HAP-1 (cell line): Measurements from ENCODE around the gene LLGL2.

Experiments used
- DNase-seq, 2 experiments: peaks; one replicate each; pipeline ENCODE4 v3.0.0-alpha.2; 2016 to 2020; ENCODE audit warnings: low spot score in 2 of 2
- H3K27me3 ChIP-seq: fragments of 250-450 bp; sonication (Bioruptor Pico); 2 replicates; pipeline ENCODE4 v1.5.1; 2020; ENCODE audit warnings: low read depth, mild to moderate bottlenecking, moderate library complexity
- H3K36me3 ChIP-seq: fragments of 250-450 bp; sonication (Bioruptor Pico); replicated peaks from 2 replicates; pipeline ENCODE4 v1.5.1; 2020; ENCODE audit warnings: mild to moderate bottlenecking
- H3K4me1 ChIP-seq: fragments of 250-450 bp; sonication (Bioruptor Pico); 2 replicates; pipeline ENCODE4 v1.5.1; 2020; ENCODE audit warnings: mild to moderate bottlenecking
- H3K4me3 ChIP-seq: fragments of 250-450 bp; sonication (Bioruptor Pico); 2 replicates; pipeline ENCODE4 v1.5.1; 2020; ENCODE audit warnings: mild to moderate bottlenecking, moderate library complexity
- H3K9me3 ChIP-seq: fragments of 250-450 bp; sonication (Bioruptor Pico); 2 replicates; pipeline ENCODE4 v1.5.1; 2020; ENCODE audit warnings: mild to moderate bottlenecking, moderate library complexity
- in situ Hi-C: fragments of 300-500 bp; cut with MboI; formaldehyde crosslinking; loops from 3 replicates; pipeline ENCODE4 v1.14.3; 2020; ENCODE audit warnings: low sequenced_read_pairs, inconsistent platforms, mixed read lengths

The LLGL2 gene

GRCh38 chr17:75605790-75606189, 80.3 kb downstream of the LLGL2 start:
- Histone ChIP-seq H3K4me1 (no peaks in the 10 kb centered on the region), H3K4me3 (no peak overlapping the region), H3K27me3 (no peaks in the 10 kb centered on the region), H3K9me3 (no peaks in the 10 kb centered on the region), H3K36me3 (no peaks in the 10 kb centered on the region)
- DNase-seq = no peak
- in situ Hi-C loops = no loop called here

- Histone ChIP-seq H3K36me3 (no peaks in the 10 kb centered on the region), H3K27me3 (no peaks in the 10 kb centered on the region)
- in situ Hi-C loops = no loop called here
Observed at GRCh38 chr17:75607086-75607485, 81.6 kb downstream of the LLGL2 start.

GRCh38 chr17:75610103-75610984, 84.8 kb downstream of the LLGL2 start:
- no peak for DNase-seq
- Histone ChIP-seq H3K27me3 (no peaks in the 10 kb centered on the region), H3K9me3 (no peaks in the 10 kb centered on the region), H3K4me1 (no peaks in the 10 kb centered on the region), H3K4me3 (no peak overlapping the region), H3K36me3 (no peaks in the 10 kb centered on the region)
- in situ Hi-C loops = no loop called here

More at GRCh38 chr17:75607086-75607485, 81.6 kb downstream of the LLGL2 start:
- Histone ChIP-seq H3K4me1 (no peaks in the 10 kb centered on the region), H3K4me3 (no peak overlapping the region), H3K9me3 (no peaks in the 10 kb centered on the region)
- no peak for DNase-seq

GRCh38 chr17:75611851-75612429, 86.4 kb downstream of the LLGL2 start:
- no peaks in the 10 kb centered on the region for H3K4me1 ChIP-seq
- no peaks in the 10 kb centered on the region for H3K36me3 ChIP-seq
- DNase-seq = no peak
- no peaks in the 10 kb centered on the region for H3K9me3 ChIP-seq
- no peaks in the 10 kb centered on the region for H3K27me3 ChIP-seq
- in situ Hi-C loops = no loop called here
- no peak overlapping the region for H3K4me3 ChIP-seq

DNA sequence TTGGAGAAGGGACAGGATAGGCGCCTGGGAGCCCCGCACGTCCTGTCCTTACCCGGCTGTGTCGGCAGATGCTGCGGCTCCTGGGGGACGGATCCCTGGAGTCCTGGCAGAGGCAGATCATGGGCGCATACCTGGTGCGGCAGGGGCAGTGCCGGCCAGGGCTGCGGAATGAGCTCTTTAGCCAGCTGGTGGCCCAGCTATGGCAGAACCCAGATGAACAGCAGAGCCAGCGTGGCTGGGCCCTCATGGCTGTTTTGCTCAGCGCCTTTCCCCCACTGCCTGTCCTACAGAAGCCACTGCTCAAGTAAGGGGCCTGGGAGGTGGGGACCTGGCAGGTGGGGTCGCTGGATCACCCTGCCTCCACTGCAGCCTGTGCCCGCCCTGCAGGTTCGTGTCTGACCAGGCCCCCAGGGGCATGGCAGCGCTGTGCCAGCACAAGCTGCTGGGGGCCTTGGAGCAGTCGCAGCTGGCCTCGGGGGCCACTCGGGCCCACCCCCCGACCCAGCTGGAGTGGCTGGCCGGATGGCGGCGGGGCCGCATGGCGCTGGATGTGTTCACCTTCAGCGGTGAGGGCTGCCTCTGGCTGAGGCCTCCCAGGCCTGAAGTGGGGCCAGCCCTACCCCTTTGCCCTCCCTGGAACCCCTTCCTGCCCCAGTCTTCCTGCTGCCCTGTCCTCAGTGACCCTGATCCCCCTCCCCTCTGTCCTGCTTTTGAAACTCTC, 87.6 kb downstream of the LLGL2 start:
- Histone ChIP-seq H3K4me1 (no peaks in the 10 kb centered on the region), H3K9me3 (no peaks in the 10 kb centered on the region), H3K4me3 (no peak overlapping the region), H3K27me3 (no peaks in the 10 kb centered on the region), H3K36me3 (no peaks in the 10 kb centered on the region)
- DNase-seq = no peak
- in situ Hi-C loops = no loop called here

DNA sequence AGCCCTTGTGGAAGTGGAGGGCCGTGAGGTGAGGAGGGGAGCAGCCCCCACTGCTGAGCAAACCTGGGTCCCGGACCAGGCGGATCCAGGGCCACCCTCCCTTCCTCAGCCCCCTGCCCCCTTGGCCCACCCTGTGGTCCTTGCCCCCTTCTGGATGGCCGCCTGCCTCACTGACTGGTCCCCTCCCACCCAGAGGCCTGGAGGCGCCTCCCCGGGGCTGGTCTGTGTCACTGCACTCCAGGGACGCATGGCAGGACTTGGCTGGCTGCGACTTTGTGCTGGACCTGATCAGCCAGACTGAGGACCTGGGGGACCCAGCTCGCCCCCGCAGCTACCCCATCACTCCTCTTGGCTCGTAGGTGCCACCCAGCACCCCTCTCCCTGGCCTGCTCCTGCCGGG, 88.5 kb downstream of the LLGL2 start:
- no peaks in the 10 kb centered on the region for H3K4me1 ChIP-seq
- H3K36me3 ChIP-seq = no peaks in the 10 kb centered on the region
- no peak overlapping the region for H3K4me3 ChIP-seq
- DNase-seq = peak in 1 of 2 experiments; percentile 52
- in situ Hi-C loops = no loop called here
- H3K9me3 ChIP-seq = no peaks in the 10 kb centered on the region
- no peaks in the 10 kb centered on the region for H3K27me3 ChIP-seq

DNA sequence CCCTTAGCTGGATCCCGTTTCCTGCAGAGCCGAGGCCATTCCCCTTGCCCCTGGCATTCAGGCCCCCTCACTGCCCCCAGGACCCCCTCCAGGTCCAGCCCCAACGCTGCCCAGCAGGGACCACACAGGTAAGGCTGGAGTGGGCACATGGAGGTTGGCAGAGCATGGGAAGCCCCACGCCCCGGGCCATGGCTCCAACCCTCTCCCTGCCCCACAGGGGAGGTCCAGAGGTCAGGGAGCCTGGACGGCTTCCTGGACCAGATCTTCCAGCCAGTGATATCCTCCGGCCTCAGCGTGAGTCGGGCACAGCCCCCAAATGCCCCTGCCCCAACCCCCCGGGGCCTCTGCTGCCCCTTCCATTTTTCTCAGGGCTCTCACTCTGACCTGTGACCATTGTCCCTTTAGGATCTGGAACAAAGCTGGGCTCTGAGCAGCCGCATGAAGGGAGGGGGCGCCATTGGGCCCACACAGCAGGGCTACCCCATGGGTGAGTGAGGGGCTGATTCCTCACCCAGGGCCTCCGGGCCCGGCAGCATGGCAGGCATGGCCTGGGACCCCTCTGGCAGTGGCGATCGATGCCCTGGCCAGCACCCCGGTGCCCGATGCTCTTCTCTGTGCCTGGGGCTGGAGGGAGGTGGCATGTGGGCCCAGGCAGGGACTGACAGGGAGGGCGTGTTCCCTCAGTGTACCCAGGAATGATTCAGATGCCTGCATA, 89.2 kb downstream of the LLGL2 start:
- no peaks in the 10 kb centered on the region for H3K4me1 ChIP-seq
- DNase-seq = no peak
- no peaks in the 10 kb centered on the region for H3K27me3 ChIP-seq
- H3K36me3 ChIP-seq = no peaks in the 10 kb centered on the region
- no peaks in the 10 kb centered on the region for H3K9me3 ChIP-seq
- in situ Hi-C loops = no loop called here
- no peak overlapping the region for H3K4me3 ChIP-seq

GRCh38 chr17:75615301-75615700, 89.8 kb downstream of the LLGL2 start:
- no peaks in the 10 kb centered on the region for H3K36me3 ChIP-seq
- H3K4me1 ChIP-seq = no peaks in the 10 kb centered on the region
- H3K4me3 ChIP-seq = no peak overlapping the region
- in situ Hi-C loops = no loop called here
- no peak for DNase-seq
- no peaks in the 10 kb centered on the region for H3K27me3 ChIP-seq
- no peaks in the 10 kb centered on the region for H3K9me3 ChIP-seq

- Histone ChIP-seq H3K4me3 (no peak overlapping the region), H3K27me3 (no peaks in the 10 kb centered on the region), H3K36me3 (no peaks in the 10 kb centered on the region), H3K9me3 (no peaks in the 10 kb centered on the region), H3K4me1 (no peaks in the 10 kb centered on the region)
- DNase-seq = no peak
- in situ Hi-C loops = no loop called here
Observed at GRCh38 chr17:75616521-75617122, 91.1 kb downstream of the LLGL2 start.

GRCh38 chr17:75617218-75617617, 91.7 kb downstream of the LLGL2 start:
- Histone ChIP-seq H3K36me3 (no peaks in the 10 kb centered on the region), H3K9me3 (no peaks in the 10 kb centered on the region), H3K4me1 (no peaks in the 10 kb centered on the region), H3K27me3 (no peaks in the 10 kb centered on the region), H3K4me3 (no peak overlapping the region)
- DNase-seq = no peak
- in situ Hi-C loops = no loop called here

DNA sequence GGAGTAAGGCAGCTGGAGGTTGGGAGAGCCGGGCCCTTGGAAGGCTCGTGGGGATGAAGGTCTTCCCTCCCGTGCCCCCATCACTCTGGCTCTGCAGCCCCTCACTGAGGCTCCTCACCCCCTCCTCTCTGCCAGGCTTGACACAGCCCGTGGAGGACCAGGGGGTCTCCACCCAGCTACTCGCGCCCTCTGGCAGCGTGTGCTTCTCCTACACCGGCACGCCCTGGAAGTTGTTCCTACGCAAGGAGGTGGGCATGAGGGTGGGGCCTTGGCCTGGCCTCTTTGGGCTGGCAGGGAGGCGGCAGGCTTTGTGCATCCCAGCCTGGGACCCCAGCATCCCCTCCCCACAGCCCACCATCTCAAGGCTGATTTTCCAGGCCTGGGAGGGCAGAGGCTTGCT, 92.2 kb downstream of the LLGL2 start:
- Histone ChIP-seq H3K36me3 (no peaks in the 10 kb centered on the region), H3K9me3 (no peaks in the 10 kb centered on the region)
- in situ Hi-C loops = no loop called here

DNA sequence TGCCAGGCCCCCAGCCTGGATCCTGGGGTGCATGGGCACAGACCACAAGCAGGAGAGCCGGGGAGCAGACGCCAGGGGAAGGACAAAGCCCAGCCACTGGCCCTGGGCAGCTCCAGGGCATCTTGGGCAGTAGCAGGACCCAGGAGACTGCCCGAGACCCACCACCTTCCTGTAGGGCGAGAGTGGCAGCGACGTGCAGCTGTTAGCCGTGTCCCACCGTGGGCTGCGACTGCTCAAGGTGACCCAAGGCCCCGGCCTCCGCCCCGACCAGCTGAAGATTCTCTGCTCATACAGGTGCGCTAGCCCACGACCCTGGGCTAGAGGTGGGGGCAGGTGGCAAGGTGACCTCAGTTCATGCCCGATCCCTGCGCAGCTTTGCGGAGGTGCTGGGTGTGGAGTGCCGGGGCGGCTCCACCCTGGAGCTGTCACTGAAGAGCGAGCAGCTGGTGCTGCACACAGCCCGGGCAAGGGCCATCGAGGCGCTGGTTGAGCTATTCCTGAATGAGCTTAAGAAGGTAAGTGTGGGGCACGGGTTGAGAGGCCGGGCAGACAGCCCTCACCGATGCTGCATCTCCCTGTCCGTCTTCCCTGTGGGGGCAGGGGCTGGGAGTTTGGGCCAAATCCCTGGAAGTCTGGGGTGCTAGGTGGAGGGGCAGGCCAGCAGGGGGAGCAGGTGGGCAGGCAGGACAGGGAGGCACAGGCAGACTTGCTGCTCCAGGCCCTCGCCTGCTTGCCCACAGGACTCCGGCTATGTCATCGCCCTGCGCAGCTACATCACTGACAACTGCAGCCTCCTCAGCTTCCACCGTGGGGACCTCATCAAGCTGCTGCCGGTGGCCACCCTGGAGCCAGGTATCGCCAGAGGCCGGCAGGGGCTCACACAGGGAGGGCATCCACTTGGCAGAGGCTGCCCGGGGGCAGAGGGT, 94.3 kb downstream of the LLGL2 start:
- H3K27me3 ChIP-seq = no peaks in the 10 kb centered on the region
- in situ Hi-C loops = no loop called here
- no peaks in the 10 kb centered on the region for H3K4me1 ChIP-seq
- H3K4me3 ChIP-seq = no peak overlapping the region
- no peaks in the 10 kb centered on the region for H3K9me3 ChIP-seq
- no peaks in the 10 kb centered on the region for H3K36me3 ChIP-seq
- peak; percentile 34 to 81 for DNase-seq

More for the DNA sequence above, 92.2 kb downstream of the LLGL2 start:
- no peak overlapping the region for H3K4me3 ChIP-seq
- H3K4me1 ChIP-seq = no peaks in the 10 kb centered on the region
- H3K27me3 ChIP-seq = no peaks in the 10 kb centered on the region
- DNase-seq = no peak
